Renal cortex interstitium (tissue), 11 donors: ENCODE measurements around the gene HRK. TPM values are rescaled to one million over a fixed set of nuclear protein-coding genes. Genes with fewer than 3 reads are reported as not detected.
A peak's percentile ranks its signal among the peaks of the same experiment; 100 is the strongest.

Experiments
- DNase-seq, 11 donors: peaks; one replicate each; pipeline ENCODE4 v3.0.0-alpha.2; 2013; ENCODE audit warnings: low read depth in 9 of 11, low spot score in 4 of 11; ENCODE audit errors: extremely low read depth in 1 of 11
- polyA plus RNA-seq, 3 donors: library from polyadenylated mRNA; unstranded; fragments of 120-200 nt; gene quantifications; one replicate each; pipeline ENCODE4 v1.2.1, GENCODE V29; 2013; ENCODE audit not compliant: insufficient read length in 3 of 3

Gene HRK
- polyA plus RNA-seq, 3 donors: 0.48 to 0.74 (median 0.65) TPM

DNA sequence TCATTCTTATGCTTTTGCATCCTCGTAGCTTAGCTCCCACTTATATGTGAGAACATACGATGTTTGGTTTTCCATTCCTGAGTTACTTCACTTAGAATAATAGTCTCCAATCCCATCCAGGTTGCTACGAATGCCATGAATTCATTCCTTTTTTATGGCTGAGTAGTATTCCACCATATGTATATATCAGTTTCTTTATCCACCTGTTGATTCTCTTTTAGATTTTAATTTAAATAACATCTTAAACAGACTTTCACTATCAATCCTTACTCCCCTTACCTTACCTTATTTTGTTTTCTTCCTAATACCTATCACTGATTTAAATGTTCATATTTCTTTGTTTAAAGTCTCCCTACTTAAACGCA lies 29.0 kb upstream of the HRK start:
- no peak for DNase-seq

DNA sequence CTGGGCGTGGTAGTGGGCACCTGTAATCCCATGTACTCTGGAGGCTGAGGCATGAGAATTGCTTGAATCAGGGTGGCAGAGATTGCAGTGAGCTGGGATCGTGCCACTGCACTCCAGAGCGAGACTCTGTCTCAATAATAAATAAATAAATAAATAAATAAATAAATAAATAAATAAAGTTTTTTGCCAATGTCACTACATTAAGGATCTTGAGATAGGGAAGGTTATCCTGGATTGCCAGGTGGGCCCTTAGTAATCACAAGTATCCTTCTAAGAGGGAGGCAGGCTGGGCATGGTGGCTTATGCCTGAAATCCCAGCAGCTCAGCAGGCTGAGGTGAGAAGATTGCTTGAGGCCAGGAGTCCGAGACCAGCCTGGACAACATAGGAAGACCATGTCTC lies 25.0 kb upstream of the HRK start:
- no peak for DNase-seq

DNA sequence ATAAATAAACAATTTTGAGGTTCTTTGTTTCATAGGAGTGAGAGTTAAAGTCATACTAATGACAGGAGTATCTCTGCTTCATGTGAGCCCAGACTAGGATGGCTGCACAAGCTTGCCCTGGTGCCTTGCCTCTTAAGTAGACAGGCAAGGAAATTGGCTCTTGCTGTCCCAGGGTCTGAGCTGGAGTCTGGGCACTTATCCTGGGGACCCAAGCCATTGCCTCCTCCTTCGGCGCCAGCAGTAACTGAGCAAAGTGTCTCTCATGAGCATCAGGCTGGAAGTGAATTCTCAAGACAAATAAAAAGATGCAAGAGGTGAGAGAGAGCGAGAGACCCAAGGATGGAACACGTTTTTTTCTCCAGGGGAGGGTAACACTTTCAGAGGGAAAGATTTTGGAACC lies 22.6 kb upstream of the HRK start:
- no peak for DNase-seq

DNA sequence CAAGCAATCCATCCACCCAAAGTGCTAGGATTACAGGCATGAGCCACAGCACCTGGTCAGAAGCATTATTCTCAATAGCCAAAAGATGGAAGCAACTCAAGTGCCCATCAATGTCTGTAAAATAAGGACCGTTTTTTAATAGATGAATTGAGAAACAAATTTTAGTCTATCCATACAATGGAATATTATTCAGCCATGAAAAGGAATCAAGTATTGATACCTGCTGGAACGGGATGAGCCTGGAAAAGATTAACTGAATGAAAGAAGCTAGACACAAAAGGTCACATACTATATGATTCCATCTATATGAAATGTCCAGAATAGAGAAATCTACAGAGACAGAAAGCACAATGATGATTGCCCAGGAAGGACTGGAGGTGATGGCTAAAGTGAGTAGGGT lies 20.4 kb upstream of the HRK start:
- DNase-seq: no peak

DNA sequence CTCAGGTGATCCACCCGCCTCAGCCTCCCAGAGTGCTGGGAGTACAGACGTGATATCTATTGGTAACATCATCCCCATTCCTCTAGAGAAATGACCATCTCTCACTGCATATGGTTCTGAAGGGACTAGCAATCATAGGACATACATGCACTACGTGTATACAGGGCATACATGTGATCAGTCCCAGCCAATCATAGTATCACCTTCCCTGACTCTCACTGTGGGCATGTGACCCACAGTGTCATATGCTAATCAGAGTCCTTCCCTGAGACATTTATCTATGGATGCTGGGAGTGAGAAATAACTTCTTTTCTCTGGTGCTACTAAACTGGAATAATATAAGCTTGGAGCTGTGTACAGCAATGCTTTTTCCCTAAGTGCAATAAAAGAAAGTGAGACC lies 17.4 kb upstream of the HRK start:
- no peak for DNase-seq

DNA sequence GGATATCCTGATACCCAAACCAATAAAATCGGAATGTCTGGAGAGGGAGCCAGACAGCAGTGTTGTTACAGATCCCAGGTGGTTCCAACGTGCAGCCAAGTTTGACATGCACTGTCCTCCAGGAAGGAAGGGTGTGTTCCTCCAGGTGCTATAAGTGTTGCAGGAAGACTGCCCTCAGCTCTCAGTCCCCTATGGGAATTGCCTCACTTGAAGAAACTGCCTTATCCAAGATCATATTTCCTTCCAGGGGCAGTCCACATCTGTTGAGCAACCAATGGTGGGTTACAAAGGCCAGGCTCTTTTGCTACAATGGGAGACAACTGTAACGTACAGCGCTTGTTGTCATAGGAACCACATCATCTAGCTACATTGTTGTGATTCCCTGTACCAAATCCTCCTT lies 16.2 kb upstream of the HRK start:
- DNase-seq: no peak

DNA sequence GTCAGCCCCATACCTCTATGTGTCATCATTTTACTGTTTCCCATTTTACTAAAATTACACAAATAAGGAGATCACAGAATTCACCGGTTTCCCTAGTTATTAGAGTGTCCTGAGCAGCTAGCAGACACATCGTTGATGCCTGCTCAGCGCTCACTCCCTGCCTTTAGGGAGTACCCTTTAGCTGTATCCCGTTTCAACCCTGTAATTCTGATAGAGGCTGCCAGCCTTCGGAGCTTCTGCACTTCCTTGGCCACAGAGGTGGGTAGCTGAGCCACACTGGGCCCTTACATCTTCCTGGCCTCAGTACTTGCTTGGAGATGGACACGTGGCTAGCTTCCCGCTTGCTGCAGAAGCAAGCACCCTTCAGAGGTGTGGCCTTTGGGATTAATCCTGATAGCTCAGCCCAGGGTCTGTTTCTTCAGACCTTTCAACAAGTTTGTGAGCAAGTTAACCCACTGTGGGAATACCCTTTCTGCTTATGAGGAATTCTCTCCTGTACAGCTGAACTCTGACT lies 15.2 kb upstream of the HRK start:
- DNase-seq: no peak

DNA sequence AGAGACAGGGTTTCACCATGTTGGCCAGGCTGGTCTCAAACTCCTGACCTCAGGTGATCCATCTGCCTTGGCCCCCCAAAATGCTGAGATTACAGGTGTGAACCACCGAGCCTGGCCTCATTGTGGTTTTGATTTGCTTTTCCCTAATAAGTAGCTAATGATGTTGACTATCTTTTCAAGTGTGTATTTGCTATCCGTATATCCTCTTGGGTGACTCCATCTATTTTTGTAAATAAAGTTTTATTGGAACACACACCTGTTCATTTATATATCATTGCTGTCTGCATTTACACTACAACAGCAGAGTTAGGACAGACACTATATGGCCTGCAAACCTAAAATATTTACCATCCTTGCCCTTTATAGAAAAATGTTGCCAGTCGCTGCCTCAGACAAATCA lies 13.7 kb upstream of the HRK start:
- no peak for DNase-seq

DNA sequence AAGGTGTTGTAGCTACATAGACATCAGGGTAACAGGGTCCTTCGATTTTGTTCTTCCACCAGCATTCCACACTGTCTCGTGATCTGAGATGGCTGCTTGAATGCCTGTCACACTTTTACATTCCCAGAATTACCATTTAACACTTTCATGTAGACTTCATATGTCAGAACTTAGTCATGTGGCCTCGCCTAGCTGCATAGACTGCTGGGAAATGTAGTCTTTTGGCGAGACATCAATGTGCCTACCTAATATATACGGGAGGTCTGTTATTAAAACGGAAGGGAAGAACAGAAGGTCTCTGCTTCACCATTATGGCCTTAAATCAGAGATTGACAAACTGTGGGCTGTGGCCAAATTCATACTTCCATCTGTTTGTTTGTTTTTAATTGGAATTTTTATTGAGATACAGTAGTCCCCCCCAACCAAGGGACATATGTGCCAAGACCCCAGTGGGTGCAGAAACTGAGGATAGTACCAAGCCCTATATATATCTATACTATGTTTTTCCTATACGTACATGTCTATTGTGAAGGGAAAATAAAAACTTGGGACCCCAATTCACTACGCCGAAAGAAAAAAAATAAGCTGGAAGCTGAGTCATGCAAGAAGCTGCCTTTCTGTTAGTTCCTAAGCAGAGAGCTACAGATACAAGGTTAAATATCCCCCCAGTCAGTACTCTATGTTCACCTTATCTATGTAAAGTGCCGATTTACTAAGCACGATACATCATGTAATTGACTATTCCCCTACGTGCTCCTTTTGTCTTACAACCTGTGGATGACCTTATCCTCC lies 11.3 kb upstream of the HRK start:
- DNase-seq: no peak

DNA sequence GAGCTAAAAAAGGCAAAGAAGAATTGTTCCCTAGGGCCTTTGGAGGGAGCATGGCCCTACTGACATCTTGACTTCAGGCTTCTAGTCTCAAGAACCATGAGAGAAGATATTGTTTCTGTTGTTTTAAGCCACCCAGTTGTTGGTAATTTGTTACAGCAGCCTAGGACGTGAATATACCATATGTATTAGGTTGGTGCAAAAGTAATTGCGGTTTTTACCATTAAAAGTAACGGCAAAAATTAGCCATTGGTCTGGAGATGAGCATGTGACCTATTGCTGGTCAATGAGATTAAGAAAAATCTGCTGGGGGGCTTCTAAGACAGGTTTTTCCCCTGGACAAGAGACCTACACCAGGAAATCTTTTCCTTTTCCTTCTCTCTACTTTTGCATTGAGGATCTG lies 9.8 kb upstream of the HRK start:
- DNase-seq: no peak

DNA sequence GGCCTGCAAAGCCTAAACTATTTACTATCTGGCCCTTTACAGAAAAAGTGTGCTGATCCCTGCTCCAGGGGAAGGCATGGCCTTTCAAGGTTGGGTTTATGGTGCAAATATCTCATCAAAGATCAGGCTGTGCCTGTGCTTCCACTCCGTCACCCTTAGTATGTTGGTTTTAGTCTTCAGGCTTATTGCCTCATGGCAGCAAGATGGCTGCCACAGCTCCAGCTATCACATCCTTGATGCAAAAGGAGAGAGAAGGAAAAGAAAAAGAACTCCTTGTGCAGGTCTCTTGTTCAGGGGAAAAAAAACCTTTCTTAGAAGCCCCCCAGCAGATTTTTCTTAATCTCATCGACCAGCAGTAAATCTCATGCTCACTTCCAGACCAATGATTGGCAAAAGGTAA lies 9.1 kb upstream of the HRK start:
- no peak for DNase-seq

DNA sequence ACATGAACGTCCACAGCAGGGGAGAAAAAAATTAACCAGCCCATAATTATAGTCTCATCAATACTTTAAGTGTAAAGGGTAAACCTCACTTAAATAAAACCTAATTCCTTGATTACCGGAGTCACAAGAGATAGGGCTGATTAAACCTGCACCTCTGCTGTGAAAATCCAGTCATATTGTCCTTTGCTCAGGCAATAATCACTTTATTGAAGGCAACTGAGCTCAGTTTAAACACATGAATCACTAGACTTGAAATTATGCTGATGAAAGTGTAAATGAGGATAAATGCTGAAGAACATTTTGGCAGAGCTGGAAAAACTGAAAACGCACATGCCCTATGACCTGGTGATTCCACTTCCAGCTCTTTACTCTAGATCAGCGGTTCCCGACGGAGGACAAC lies 6.7 kb upstream of the HRK start:
- no peak for DNase-seq

DNA sequence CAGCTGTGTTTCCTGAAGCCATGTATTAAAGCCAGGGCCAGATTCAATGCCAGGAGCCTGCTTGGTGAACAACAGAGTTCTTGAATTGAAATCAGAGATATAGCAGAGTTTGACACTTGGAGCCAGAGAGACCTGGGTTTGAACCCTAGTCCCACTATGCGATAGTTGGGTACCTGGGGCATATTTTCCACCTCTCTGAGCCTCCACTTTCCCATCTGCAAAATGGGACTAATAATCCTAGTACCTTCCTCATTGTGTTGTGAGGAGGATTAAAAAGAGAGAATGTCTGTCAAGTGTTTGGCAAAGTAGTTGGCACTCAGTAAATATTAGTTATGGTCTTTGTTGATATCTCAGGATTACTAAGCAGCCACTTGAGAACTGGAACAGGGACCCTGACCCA lies 6.0 kb upstream of the HRK start:
- no peak for DNase-seq

DNA sequence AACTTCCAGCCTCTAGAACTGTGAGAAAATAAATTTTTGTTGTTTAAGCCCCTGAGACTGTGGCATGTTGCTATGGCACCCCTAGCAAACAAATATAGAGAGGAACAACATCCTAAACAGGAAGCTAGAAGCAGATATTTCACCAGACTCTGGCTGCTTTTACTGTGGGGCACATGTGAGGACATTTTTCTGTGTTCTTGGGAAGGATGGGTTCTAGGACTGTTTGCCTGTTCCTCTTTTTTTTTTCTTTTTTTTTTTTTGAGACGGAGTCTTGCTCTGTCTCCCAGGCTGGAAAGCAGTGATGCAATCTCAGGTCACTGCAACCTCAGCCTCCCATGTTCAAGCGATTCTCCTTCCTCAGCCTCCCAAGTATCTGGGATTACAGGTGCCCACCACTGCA lies 4.2 kb upstream of the HRK start:
- no peak for DNase-seq

DNA sequence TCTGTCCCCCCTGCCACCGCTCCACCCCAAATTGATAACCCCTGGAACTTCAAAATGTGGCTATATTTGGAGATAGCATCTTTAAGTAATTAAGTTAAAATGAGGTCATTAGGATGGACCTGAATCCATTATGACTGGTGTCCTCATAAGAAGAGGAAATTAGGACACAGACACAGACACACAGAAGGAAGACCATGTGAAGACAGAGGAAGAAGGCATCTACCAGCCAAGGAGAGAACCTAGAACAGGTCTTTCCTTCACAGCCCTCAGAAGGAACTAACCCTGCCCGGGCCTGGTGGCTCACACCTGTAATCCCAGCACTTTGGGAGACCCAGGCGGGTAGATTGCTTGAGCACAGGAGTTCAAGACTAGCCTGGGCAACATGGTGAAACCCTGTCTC lies 3.6 kb upstream of the HRK start:
- DNase-seq: no peak

DNA sequence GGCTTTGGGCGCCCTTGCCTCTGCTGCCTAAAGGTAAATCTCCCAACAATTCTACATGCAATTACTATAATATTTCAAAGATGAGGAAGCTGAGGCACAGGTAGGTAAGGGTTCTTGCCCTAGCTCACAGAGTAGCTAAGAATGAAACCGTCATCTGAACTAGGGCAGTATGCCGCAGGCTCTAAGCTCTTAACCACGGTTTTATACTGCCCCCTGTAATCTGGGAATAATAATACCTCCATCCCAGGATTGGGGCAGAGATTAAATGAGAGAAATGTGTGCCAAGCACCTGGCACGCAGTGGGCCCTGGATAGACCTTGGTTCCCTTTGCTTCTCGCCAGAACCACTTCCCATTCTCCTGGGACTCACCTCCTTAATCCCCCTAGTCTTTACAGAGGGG lies 1.5 kb upstream of the HRK start:
- DNase-seq: no peak

DNA sequence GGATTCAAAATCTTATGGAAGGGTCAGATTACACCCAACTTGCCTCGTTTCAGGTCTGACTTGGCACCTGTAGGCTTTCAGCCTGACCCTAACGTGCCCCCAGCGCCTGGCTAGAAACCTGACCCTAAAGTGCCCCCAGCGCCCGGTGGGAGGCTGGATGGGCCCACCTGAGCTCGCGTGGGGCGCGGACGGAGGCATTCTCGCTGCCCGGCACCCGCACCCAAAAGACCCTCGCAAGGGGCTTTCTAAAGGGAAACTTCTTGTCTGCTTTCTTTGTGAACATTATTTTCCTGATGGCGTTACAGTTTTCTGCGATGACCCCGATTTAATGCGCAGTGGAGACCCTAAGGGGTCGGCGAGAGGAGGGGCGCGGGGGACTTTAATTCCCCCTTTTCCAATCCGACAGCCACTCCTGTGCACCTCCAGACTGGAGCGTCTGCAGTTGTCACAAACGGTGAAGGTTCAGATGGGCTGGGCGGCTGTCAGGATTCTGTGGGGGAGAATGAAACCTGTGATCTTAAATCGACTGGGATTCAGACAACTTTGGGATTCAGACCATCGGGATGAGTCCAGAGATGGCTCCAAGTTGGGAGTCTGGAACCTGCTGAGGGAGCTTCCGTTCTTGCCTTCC lies 751 bp upstream of the HRK start:
- DNase-seq: no peak

DNA sequence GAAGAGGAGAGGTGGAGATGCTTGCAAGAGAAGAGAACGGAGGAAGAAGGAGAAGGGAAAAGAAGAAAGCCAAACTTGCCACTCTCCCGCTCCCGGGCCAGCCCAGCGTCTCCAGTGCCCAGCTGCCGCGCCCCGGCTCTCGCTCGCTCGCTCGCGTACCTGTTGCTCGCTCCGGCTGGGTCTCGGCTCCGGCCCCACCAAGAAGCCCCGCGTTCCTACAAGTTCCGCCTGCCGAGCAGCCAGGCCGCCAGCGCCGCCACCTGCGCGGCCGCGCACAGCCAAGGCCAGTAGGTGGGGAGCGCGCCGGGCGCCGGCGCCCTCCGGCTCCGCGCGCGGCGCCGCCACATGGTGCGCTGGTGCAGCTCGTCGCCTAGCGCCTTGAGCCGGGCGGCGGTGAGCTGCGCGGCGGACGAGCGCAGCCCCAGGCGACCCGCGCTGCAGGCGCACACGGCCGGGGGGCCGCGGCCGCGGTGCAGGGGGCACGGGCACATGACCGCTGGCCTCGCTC lies 370 bp downstream of the HRK start:
- peak in 5 of 11 donors; percentile 38 to 58 (median 51) for DNase-seq

DNA sequence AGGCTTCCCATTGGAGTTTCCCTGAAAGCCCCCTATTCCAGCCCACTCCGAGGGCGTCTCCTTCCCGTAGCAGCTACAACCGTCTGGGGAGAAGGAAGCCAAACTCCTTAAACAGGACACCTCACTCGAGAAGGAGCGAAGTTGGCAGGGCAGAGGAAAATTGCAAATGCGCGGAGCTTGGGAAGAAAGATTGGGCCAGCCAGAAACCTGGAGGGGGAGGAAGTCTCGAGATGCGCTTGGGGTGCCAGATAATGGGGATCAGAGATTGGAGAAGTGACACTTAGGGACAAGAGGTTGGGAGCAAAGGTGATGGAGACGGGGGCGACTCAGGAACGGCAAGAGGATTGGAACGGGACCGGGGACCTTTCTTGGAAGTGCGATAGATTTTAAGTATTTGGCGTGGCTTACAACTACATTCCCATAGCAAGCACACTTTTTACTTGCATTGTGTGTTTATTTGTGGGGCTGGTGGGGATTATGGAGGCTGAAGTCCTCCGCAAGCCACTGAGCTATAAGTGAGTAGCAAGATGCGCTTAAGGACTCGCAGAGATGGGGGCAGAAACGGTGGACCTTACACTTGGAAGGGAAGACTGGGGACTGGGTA lies 926 bp downstream of the HRK start:
- no peak for DNase-seq

DNA sequence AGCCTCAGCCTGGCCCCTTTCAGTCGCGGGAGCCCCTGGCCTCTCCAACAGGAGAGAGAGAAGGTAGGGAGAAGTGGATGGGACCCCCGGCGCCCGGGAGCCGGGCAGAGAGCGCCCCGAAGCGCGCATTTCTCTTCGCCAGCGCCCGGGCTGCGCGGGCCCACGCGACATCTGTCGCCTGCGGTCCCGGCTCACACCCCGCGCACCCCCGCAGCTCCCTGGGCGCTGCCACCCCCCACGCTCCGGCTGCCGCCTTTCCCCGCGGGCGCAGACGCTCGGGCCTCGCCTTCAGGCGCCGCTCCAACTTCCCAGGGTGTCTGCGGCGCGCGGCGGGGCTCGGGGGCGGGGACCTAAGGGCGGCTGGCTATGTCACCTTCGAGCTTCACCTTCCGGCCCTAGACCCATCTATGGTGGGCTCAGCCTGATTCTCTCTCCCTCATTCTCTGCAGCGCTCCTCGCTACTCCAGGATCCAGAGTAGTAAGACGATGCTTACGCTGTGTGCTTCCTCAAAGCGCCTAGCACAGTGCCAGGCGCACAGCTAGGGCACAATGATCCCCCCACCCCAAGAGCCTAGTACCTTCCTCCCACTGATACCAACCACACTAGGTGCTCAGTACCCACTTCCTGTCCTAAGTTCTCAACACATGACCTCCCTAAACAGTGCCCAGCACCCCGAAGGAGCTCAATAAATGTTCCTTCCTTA lies 1.6 kb downstream of the HRK start:
- DNase-seq: no peak
